GM19372 (cell line): Measurements from ENCODE around the gene KCMF1.

Experiments
- ATAC-seq: cut with Tn5 transposase; IDR thresholded peaks from one replicate; pipeline ENCODE4 v1.9.1; 2021; ENCODE audit warnings: mild to moderate bottlenecking, low read depth, moderate library complexity; ENCODE audit not compliant: unreplicated experiment

KCMF1 gene

DNA sequence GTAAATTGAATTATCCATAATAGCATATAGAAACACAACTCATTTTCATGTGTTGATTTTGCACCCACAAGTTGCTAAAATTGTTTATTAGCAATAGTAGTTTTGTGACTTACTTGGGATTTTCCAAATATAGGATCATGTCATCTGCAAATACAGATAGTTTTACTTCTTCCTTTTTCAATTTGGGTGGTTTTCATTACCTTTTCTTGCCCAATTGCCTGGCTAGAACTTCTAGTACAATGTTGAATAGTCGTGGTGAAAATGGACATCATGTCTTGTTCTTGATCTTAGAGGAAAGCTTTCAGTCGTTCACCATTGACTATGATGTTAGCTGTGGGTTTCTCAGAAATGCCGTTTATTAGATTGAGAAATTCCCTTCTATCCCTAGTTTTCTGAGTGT, 102.1 kb downstream of the KCMF1 start:
- no peak for ATAC-seq

DNA sequence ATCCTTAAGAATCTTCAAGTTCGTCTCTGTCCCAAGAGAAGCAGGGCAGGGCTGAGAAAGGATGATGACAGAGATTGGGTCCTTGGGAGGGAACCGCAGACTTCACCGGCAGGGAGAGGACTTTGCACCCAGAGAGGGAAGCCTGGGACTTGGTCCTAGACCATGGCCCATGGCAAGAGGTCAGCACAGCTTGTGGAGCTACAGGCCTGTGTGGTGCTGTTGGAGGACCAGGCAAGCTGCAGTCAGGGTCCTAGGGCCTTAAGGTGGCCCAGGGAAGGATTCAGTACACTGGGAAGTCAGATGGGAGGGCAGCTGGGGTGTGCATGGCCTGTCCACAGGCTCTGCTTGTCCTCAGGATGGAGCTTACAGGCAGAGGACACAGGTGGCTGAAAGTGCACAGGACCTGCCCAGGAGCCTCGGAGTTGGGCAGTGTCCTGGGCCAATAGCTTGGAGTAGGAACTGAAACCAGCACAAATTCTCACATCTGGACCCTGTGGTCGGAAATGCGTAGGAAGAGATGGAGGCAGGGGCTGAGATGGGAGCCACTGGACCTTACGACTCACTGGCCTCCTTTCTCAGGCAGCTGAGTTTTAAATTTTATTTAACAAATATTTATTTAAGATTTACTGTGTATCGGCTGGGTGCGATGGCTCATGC, 105.8 kb downstream of the KCMF1 start:
- no peak for ATAC-seq

DNA sequence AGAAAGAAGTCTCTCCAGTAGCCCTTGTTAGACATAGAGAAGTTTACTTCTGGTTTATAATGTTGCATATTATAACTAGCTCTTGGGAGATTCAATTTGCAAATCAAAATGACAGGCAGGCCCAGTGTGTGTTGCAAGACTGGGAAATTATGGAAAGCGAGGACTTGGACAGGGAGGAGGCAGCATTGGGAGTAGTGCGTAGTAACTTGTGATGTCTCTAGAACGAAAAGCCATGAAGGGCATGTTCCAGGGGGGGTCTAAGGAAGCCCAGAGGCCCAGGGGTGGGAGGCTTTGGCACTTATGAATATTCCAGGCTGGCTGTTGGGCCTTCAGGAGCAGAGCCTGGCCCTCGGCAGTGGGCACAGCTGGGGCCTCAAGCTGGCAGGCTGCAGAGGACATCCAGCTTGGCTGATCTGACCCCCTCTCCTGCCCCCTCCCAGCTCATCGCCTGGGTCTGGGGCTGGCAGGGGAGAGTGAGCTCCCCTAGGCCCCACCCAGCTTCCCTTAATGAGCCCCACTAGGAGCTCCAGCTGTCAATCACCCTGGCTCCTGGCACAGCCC, 107.0 kb downstream of the KCMF1 start:
- no peak for ATAC-seq

DNA sequence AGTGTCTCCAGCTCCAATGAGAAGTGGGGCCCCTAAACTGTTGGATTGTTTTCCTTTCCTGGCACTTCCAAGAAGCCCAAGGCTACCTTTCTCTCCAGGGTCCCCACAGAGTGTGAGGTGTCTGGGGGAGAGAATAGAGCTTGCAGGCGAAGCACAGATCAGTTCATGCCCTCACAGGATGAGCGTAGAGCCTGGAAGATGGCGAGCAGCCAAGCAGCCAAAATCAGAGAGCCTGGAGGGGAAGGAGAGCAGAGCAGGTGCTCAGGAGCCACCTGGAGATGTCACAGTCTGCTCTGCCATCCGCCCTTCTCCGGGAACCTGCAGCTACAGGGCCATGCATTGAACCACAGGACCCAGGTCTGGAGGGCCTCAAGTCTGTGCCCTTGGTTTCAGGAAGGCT, 107.6 kb downstream of the KCMF1 start:
- ATAC-seq, result no peak

DNA sequence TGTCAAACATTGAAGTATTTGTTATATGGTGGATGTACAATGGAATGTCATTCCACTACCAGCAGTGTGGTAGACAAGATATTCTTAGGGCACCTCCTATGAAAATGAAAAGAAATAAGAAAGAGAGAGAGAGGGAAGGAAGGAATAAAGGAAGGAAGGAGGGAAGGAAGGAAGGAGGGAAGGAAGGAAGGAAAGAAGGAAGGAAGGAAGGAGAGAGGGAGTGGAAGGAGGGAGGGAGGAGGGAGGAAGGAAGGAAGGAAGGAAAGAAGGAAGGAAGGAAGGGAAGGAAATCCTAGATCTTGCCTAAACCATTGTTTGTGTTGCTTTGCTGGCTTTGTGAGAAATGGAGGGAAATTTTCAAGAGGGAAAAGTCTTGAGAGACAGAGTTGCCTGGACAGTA, 112.1 kb downstream of the KCMF1 start:
- no peak for ATAC-seq

DNA sequence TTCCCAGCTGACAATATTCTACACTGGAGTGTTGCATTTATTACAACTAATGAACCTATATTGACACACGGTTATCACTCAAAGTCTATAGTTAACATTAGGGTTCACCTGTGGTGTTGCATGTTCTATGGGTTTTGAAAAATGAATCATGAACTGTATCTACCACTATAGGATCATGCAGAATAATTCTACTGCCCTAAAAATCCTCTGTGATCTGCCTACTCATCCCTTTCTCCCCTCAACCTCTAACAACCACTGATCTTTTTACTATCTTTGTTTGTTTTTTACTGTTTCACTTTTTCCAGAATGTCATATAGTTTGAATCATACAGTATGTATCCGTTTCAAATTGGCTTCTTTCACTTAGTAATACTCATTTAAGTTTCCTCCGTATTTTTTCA, 114.6 kb downstream of the KCMF1 start:
- no peak for ATAC-seq

DNA sequence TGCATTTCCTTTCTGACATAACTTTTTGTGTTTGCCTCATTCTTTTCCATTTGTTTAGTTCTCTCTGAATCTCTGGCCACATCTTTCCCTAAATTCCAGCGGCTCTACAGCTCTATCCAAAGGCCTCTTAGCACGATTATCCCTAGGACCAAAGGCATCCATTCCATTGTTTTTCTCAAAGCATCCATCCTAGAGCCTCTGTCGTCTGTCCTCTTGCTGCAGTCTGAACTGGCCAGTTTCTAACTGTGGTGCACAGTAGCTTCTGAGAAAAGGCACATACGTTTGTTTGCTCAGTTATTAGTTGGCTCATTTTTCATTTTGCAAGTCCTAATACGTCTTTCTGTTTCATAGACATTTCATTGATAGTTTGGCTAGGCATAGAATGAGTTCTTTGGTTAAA, 116.6 kb downstream of the KCMF1 start:
- ATAC-seq, result no peak

DNA sequence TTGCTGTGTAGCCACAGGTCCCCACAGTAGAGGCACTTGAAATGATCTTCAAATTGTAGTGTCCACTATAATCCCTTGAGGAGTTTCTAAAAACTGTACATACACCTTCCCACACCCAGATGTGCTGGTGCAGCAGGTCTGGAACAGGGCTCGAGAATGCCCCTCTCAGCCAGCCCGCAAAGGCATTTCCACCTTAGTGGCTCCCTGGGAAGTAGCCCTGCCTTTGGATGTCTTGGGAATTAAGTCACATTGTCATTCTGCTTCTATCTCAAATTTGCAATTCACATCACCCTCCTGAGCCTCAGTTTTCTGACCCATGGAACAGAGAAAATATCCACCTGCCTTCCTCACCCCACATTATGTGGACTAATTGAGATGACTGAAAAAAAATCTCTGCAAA, 118.0 kb downstream of the KCMF1 start:
- ATAC-seq, result no peak

DNA sequence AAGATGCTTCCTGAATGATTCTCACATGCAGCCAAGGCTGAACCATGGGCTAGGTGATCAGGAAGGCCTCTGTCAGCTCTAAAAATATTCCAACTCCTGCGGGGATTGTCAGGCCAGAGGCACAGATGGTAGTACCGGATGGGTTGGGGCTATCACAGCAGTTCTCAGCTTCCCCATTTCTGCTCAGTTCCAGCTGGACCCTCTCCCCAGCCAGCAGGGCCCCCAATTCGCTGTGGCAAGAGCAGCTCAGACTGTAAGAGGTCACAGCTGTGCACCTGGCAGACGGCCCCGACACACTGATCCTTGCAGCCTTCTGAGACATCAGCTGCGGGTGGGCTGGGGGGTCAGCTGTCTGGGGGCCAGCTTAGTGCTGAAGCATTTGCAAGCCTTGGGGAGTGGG, 118.6 kb downstream of the KCMF1 start:
- no peak for ATAC-seq

DNA sequence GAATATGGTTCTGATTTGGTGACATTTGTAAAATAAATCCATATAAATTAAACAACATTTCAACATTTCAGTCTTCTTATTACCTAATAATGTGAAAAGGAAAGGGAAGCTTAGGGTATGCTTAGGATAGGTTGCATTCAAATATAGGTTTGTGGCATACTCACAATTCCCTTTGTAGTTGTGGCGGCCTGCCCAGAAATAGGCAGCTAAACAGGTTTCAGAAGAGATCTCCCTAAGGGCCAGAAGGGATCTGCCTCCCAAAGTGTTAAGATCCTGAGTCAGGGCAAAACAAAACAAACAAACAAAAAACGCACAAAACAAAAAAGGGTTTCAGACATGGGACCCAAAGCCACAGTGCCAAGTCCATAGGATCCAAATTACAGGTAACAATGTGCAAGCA, 120.9 kb downstream of the KCMF1 start:
- no peak for ATAC-seq

DNA sequence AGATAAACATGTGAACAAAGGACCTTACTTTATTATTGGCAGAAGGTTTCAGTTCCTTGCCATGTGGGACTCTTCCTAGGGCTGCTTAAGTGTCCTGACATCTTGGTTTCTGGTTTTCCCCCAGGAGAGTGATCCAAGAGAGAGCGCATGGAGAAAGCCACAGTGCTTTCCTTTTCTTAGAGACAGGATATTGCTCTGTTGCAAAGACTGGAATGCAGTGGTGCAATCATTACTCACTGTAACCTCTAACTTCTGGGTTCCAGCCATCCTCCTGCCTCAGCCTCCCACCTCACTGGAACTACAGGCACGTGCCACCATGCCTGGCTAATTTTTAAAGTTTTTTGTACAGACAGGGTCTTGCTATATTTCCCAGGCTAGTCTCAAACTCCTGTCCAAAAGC, 124.1 kb downstream of the KCMF1 start:
- no peak for ATAC-seq

DNA sequence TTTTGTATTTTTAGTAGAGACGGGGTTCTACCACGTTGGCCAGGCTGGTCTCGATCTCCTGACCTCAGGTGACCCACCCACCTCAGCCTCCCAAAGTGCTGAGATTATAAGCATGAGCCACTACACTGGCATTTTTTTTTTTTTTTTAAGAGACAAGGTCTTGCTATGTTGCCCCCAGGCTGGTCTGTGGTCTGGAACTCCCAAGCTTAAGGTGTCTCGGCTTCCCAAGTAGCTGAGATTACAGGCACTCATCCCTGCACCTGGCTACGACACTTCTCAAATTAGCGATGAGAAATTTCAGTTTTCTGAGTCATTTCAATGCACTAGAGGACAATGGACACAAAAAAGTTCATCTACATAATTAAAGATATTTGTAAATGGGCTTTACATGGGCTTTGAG, 125.7 kb downstream of the KCMF1 start:
- no peak for ATAC-seq

DNA sequence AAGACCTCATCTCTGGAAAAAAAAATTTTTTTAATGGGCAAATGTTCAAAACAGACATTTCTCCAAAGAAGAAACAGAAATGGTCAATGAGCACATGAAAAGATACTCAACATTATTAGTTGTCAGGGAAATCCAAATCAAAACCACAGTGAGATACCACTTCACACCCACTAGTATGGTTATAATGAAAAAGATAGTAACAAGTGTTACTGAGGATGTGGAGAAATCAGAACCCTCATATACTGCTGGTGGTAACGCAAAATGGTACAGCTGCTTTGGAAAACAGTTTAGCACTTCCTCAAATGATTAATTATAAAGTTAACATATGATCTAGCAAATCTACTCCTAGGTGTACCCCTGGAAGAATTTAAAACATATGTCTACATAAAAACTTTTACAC, 133.3 kb downstream of the KCMF1 start:
- ATAC-seq, result no peak

DNA sequence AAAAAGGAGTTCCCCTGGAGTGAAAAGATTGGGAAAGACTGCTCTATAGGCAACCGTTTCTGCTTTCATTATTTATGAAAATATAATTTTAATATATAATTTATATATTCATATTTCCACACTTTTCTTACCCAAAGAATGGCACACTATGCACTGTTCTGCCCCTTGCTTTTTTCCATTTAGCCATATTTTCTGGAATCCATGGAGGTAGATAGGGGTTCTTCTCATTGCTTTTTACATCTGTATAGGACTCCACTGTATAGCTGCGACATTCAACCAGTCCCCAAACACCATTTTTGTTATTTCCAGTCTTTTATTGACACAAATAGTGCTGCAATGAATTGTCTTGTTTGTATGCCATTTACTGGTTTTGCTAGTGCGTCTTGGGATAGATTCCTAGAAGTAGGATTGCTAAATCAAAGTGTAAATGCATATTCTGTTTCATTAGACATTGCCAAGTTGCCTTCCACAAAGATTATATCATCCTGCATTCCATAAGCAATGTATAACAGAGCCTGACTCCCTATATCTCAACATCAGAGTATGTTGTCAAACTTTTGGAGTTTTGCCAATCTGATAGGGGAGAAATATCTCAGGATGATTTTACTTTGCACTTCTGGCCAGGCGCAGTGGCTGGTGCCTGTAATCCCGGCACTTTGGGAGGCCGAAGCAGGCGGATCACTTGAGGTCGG, 135.7 kb downstream of the KCMF1 start:
- no peak for ATAC-seq
